Lung (tissue), 12 donors: ENCODE results near the gene CERS5. TPM values are rescaled to one million over a fixed set of nuclear protein-coding genes. Genes with fewer than 3 reads are reported as not detected.

Source experiments
- ATAC-seq: fragments of 200-7000 bp; cut with Tn5 transposase; one replicate; pipeline ENCODE4 v1.9.1; 2020; ENCODE audit warnings: moderate number of reproducible peaks; ENCODE audit not compliant: insufficient read depth, low FRiP score
- DNase-seq, 3 donors: peaks; one replicate each; pipeline ENCODE4 v3.0.0-alpha.2; 2013 to 2017
- H3K27ac ChIP-seq, 2 donors: one replicate each; pipeline ENCODE4 v1.5.1; 2013; ENCODE audit warnings: mild to moderate bottlenecking in 2 of 2, moderate library complexity in 2 of 2, control low read depth in 1 of 2, inconsistent platforms in 1 of 2, low read depth in 1 of 2, low read length in 1 of 2
- H3K27me3 ChIP-seq, 3 donors: one replicate each; pipeline ENCODE4 v1.5.1; 2013; ENCODE audit warnings: low read length in 2 of 3; ENCODE audit not compliant: control insufficient read depth in 3 of 3, insufficient read depth in 3 of 3
- H3K36me3 ChIP-seq, 4 donors: one replicate each; pipeline ENCODE4 v1.5.1; 2013; ENCODE audit warnings: low read length in 4 of 4, mild to moderate bottlenecking in 1 of 4, moderate library complexity in 1 of 4; ENCODE audit not compliant: control insufficient read depth in 4 of 4, insufficient read depth in 4 of 4
- H3K4me1 ChIP-seq, 5 donors: one replicate each; pipeline ENCODE4 v1.5.1; 2013; ENCODE audit warnings: low read length in 5 of 5, mild to moderate bottlenecking in 2 of 5, moderate library complexity in 1 of 5; ENCODE audit not compliant: control insufficient read depth in 5 of 5, insufficient read depth in 5 of 5
- H3K4me3 ChIP-seq: one replicate; pipeline ENCODE4 v1.5.1; 2013; ENCODE audit warnings: mild to moderate bottlenecking, control low read depth, moderate library complexity
- H3K9ac ChIP-seq, 2 donors: one replicate each; pipeline ENCODE4 v1.5.1; 2013; ENCODE audit warnings: low read length in 2 of 2, control low read depth in 1 of 2; ENCODE audit not compliant: insufficient read depth in 1 of 2
- H3K9me3 ChIP-seq, 4 donors: one replicate each; pipeline ENCODE4 v1.5.1; 2013; ENCODE audit warnings: low read length in 3 of 4, mild to moderate bottlenecking in 1 of 4, moderate library complexity in 1 of 4; ENCODE audit not compliant: control insufficient read depth in 4 of 4, insufficient read depth in 3 of 4
- CTCF ChIP-seq: IDR thresholded peaks from 2 replicates; pipeline ENCODE4 v1.5.1; 2012; ENCODE audit warnings: mild to moderate bottlenecking; ENCODE audit errors: control extremely low read depth, extremely low read depth
- WGBS, 2 donors: extraction: QIAGEN DNeasy Blood & Tissue Kit; methylation state at CpG; one replicate each; pipeline ENCODE4 v1.1.7; 2013; 5-methylcytosine and 5-hydroxymethylcytosine counted together
- polyA plus RNA-seq, 2 donors: library from polyadenylated mRNA; stranded (reverse); fragments of 200-250 nt; gene quantifications; one replicate each; pipeline ENCODE4 v1.2.1, GENCODE V29; 2013
- total RNA-seq, 2 donors: library from RNA; depleted of rRNA in 1 of 2; stranded (reverse); fragments of >200 nt in 1 of 2; gene quantifications; one replicate each; pipeline ENCODE4 v1.2.1, GENCODE V29; 2014 to 2021
- donor health status: control.
- donor health status: control.
- donor health status: Bipolar disorder and iron deficiency.
- donor health status: healthy.
- donor health status: DM: yes; HTN: yes; CAD: no.

The CERS5 gene
- total and polyA plus RNA-seq, 4 donors, result 32.6 to 54.0 (median 37.8) TPM

DNA sequence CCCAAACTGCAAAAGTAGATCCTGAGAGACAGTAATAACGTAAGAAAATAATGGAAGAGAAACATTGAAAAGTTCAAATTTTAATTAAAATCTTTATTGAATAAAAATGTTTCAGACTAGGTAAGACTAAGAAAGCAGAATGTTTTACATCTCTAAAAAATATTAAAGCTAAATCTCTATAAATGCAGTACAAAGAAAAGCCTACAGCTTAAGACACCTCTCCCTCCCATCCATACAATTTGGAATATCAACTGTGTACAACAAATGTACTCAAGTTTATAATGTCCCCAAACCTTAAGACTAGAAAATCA is 8.5 kb upstream of the CERS5 start:
- H3K27ac ChIP-seq, result no peak overlapping the region
- no peak for TF ChIP-seq CTCF
- H3K9me3 ChIP-seq, result no peaks in the 10 kb centered on the region
- peaks cover 0 to 12% (median 9%) of the 10 kb centered on the region in 4 donors for H3K36me3 ChIP-seq
- no peak for ATAC-seq
- H3K4me3 ChIP-seq, result no peak overlapping the region
- no peaks in the 10 kb centered on the region for H3K27me3 ChIP-seq
- no peaks in the 10 kb centered on the region for H3K4me1 ChIP-seq
- no peak overlapping the region for H3K9ac ChIP-seq
- no peak for DNase-seq
- 37 to 42% methylated on average over 1 of the region's 1 CpG for whole genome bisulfite sequencing, 2 donors

DNA sequence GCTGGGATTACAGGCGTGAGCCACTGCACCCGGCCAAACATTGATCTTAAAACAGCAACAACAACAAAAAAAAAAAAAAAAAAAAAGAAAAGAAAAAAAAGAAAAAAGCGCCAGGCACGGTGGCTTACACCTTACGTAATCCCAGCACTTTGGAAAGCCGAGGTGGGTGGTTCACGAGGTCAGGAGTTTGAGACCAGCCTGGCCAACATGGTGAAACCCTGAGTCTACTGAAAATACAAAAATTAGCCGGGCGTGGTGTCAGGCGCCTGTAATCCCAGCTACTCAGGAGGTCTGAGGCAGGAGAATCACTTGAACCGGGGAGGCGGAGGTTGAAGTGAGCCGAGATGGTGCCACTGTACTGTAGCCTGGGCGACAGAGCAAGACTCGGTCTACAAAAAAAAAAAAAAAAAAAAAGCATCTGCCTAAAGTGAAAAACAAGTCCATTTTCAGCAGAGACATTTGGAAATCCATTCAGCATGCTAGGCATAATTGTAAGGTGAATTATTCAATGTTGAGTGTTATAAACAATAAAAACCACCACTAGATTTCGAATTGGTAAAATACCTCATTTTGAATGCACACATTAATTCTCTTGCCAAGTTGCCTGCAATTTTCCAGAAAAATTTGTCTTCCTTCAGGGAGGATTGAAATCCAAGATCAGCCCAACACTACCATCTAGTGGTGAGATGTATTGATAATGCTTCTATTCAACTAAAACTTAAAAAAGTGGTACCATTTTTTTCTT is 8.0 kb upstream of the CERS5 start:
- WGBS, 2 donors, result 72 to 74% methylated on average over 16 of the region's 16 CpGs
- Histone ChIP-seq H3K27ac (no peak overlapping the region), H3K4me1 (no peaks in the 10 kb centered on the region), H3K27me3 (no peaks in the 10 kb centered on the region), H3K36me3 (peaks cover 0 to 12% (median 7%) of the 10 kb centered on the region in 4 donors), H3K4me3 (no peak overlapping the region), H3K9ac (no peak overlapping the region), H3K9me3 (no peaks in the 10 kb centered on the region)
- ATAC-seq, result peak; percentile 58
- TF ChIP-seq CTCF, result peak; percentile 61
- peak; percentile 35 to 92 (median 90) for DNase-seq

DNA sequence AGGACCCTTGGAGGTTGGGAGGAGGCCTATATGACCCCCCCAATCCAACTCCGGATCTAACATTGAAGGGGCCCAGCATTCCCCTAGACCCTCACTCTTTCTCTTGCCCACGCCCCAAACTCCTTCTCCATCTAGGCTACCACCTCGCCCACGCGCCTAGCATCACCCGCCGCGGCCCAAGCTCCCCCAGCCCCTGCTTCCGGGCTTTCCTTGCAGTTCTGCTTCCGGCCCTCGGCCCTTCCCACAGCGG is 445 bp downstream of the CERS5 start:
- ATAC-seq (peak; percentile 3), DNase-seq (no peak)
- Histone ChIP-seq H3K9me3 (no peaks in the 10 kb centered on the region), H3K27me3 (no peaks in the 10 kb centered on the region), H3K9ac (peak overlapping the region; percentile 65 to 76), H3K4me3 (peak overlapping the region; percentile 93), H3K27ac (peak overlapping the region; percentile 88 to 92), H3K4me1 (peaks cover 0 to 13% (median 3%) of the 10 kb centered on the region in 5 donors), H3K36me3 (no peaks in the 10 kb centered on the region)
- 0% methylated on average over 12 of the region's 12 CpGs for WGBS, 2 donors
- no peak for TF ChIP-seq CTCF

GRCh38 chr12:50164963-50165362 is 2.2 kb downstream of the CERS5 start:
- Histone ChIP-seq H3K27ac (no peak overlapping the region), H3K4me1 (peaks cover 0 to 13% (median 3%) of the 10 kb centered on the region in 5 donors), H3K27me3 (no peaks in the 10 kb centered on the region), H3K36me3 (no peaks in the 10 kb centered on the region), H3K9ac (no peak overlapping the region), H3K9me3 (no peaks in the 10 kb centered on the region), H3K4me3 (no peak overlapping the region)
- no peak for ATAC-seq
- no peak for TF ChIP-seq CTCF
- no peak for DNase-seq
- 97 to 98% methylated on average over 17 to 20 of the region's 20 CpGs for WGBS, 2 donors
